DOHH2 (cell line): Measurements from ENCODE around the gene UBE2L6.
A peak's percentile ranks its signal among the peaks of the same experiment; 100 is the strongest.

ENCODE experiments used
- H3F3A ChIP-seq: fragments of 200-600 bp; sonication (generic), shearing (Covaris generic); 2 replicates; pipeline ENCODE4 v1.6.0; 2016; ENCODE audit warnings: antibody characterized with exemption, mild to moderate bottlenecking; ENCODE audit not compliant: control insufficient read depth, insufficient read depth
- H3K27ac ChIP-seq: fragments of 200-600 bp; sonication (generic); 2 replicates; pipeline ENCODE4 v1.5.1; 2014; ENCODE audit warnings: low read depth, mild to moderate bottlenecking, low read length, moderate library complexity
- H3K27me3 ChIP-seq: fragments of 200-600 bp; sonication (generic); 2 replicates; pipeline ENCODE4 v1.6.1; 2014; ENCODE audit warnings: mild to moderate bottlenecking, low read length, mixed read lengths; ENCODE audit not compliant: control insufficient read depth
- H3K36me3 ChIP-seq: fragments of 200-600 bp; sonication (generic); 2 replicates; pipeline ENCODE4 v1.6.1; 2014; ENCODE audit warnings: mild to moderate bottlenecking, low read length, moderate library complexity, mixed read lengths; ENCODE audit not compliant: control insufficient read depth
- H3K4me1 ChIP-seq: fragments of 200-600 bp; sonication (generic); 2 replicates; pipeline ENCODE4 v1.6.1; 2014; ENCODE audit warnings: mild to moderate bottlenecking, low read length, mixed read lengths; ENCODE audit not compliant: control insufficient read depth
- H3K4me2 ChIP-seq: fragments of 200-600 bp; sonication (generic); 2 replicates; pipeline ENCODE4 v1.6.0; 2014; ENCODE audit warnings: mild to moderate bottlenecking, low read length, moderate library complexity
- H3K4me3 ChIP-seq: fragments of 200-600 bp; sonication (generic); 2 replicates; pipeline ENCODE4 v1.5.1; 2014; ENCODE audit warnings: mild to moderate bottlenecking, low read length, mixed read lengths
- H3K79me2 ChIP-seq: fragments of 200-600 bp; sonication (generic); 2 replicates; pipeline ENCODE4 v1.6.1; 2014; ENCODE audit warnings: mild to moderate bottlenecking, low read length, mixed read lengths; ENCODE audit not compliant: control insufficient read depth
- H3K9me2 ChIP-seq: fragments of 200-600 bp; sonication (generic); replicated peaks from 2 replicates; pipeline ENCODE4 v1.6.1; 2014; ENCODE audit warnings: mild to moderate bottlenecking, low read length, mixed read lengths; ENCODE audit not compliant: control insufficient read depth
- H3K9me3 ChIP-seq: fragments of 200-600 bp; sonication (generic); 2 replicates; pipeline ENCODE4 v1.6.1; 2014; ENCODE audit warnings: antibody characterized with exemption, low read length, mixed read lengths; ENCODE audit not compliant: control insufficient read depth, insufficient read depth
- H4K20me1 ChIP-seq: fragments of 200-600 bp; sonication (generic); 2 replicates; pipeline ENCODE4 v1.6.0; 2014; ENCODE audit warnings: low read depth, mild to moderate bottlenecking, antibody characterized with exemption, low read length, moderate library complexity; ENCODE audit not compliant: control insufficient read depth, insufficient read depth
- CTCF ChIP-seq: fragments of 200-600 bp; sonication (generic); IDR thresholded peaks from one replicate; pipeline ENCODE4 v1.5.1; 2014; ENCODE audit warnings: antibody characterized with exemption, mild to moderate bottlenecking, low read depth, low read length; ENCODE audit not compliant: poor library complexity, severe bottlenecking
- EZH2phosphoT487 ChIP-seq: fragments of 200-600 bp; sonication (generic); IDR thresholded peaks from 2 replicates; pipeline ENCODE4 v1.6.1; 2017; ENCODE audit warnings: borderline replicate concordance, mild to moderate bottlenecking, antibody characterized with exemption, low read length, moderate library complexity, mixed read lengths

The UBE2L6 gene

GRCh38 chr11:57523419-57523818 lies 44.1 kb downstream of the UBE2L6 start:
- Histone ChIP-seq H3K79me2 (peaks cover 15% of the 10 kb centered on the region), H3K9me2 (no peaks in the 10 kb centered on the region), H3F3A (no peaks in the 10 kb centered on the region; the same call in 1 of the 2 replicates), H3K36me3 (peaks cover 26% of the 10 kb centered on the region), H3K27ac (no peak overlapping the region), H3K4me1 (peaks cover 13% of the 10 kb centered on the region), H4K20me1 (no peaks in the 10 kb centered on the region), H3K27me3 (no peaks in the 10 kb centered on the region), H3K4me3 (no peak overlapping the region), H3K9me3 (no peaks in the 10 kb centered on the region), H3K4me2 (no peak overlapping the region)
- TF ChIP-seq CTCF: no peak
- no peak for TF ChIP-seq EZH2phosphoT487

- Histone ChIP-seq H3K9me2 (no peaks in the 10 kb centered on the region), H4K20me1 (no peaks in the 10 kb centered on the region), H3K36me3 (peaks cover 9% of the 10 kb centered on the region), H3K4me2 (no peak overlapping the region), H3K9me3 (no peaks in the 10 kb centered on the region), H3K27me3 (no peaks in the 10 kb centered on the region), H3K4me1 (peaks cover 4% of the 10 kb centered on the region), H3K4me3 (no peak overlapping the region), H3F3A (no peaks in the 10 kb centered on the region; the same call in 1 of the 2 replicates), H3K79me2 (no peaks in the 10 kb centered on the region), H3K27ac (no peak overlapping the region)
- TF ChIP-seq EZH2phosphoT487 (no peak), CTCF (no peak)
Measured at GRCh38 chr11:57521116-57521515, 46.4 kb downstream of the UBE2L6 start.

- H3K27ac ChIP-seq: peak overlapping the region; percentile 68; the same call in 1 of the 2 replicates
- peak overlapping the region; percentile 73 for H3K4me2 ChIP-seq
- peaks cover 14% of the 10 kb centered on the region for H3K36me3 ChIP-seq
- H3K4me3 ChIP-seq: peak overlapping the region; percentile 79
- peaks cover 42% of the 10 kb centered on the region for H3K4me1 ChIP-seq
- TF ChIP-seq EZH2phosphoT487 (no peak), CTCF (no peak)
- H3F3A ChIP-seq: peaks cover 6% of the 10 kb centered on the region; the same call in 1 of the 2 replicates
- H3K9me3 ChIP-seq: no peaks in the 10 kb centered on the region
- no peaks in the 10 kb centered on the region for H3K27me3 ChIP-seq
- peaks cover 38% of the 10 kb centered on the region for H3K79me2 ChIP-seq
- no peaks in the 10 kb centered on the region for H4K20me1 ChIP-seq
- no peaks in the 10 kb centered on the region for H3K9me2 ChIP-seq
Measured at GRCh38 chr11:57516061-57516443, 51.4 kb downstream of the UBE2L6 start.
